Fibroblast of mammary gland (primary cell): ENCODE measurements around the gene DHDH.

ENCODE experiments used
- DNase-seq: peaks from one replicate; pipeline ENCODE4 v3.0.0-alpha.2; 2010; ENCODE audit warnings: low read depth
- H3K4me3 ChIP-seq: 2 replicates; pipeline ENCODE4 v1.5.1; 2011; ENCODE audit warnings: low read depth, mild to moderate bottlenecking, low read length, moderate library complexity; ENCODE audit not compliant: control insufficient read depth
- TF ChIP-seq, protein P1 (sequence below): conservative IDR thresholded peaks from 2 replicates; pipeline ENCODE4 v1.5.1; 2011; ENCODE audit warnings: low read depth, low read length, inconsistent platforms; ENCODE audit not compliant: control insufficient read depth, insufficient read depth

Gene DHDH

GRCh38 chr19:48991011-48991609 is 57.6 kb downstream of the DHDH start:
- DNase-seq: no peak
- no peak overlapping the region for H3K4me3 ChIP-seq
- TF ChIP-seq, protein P1, sequence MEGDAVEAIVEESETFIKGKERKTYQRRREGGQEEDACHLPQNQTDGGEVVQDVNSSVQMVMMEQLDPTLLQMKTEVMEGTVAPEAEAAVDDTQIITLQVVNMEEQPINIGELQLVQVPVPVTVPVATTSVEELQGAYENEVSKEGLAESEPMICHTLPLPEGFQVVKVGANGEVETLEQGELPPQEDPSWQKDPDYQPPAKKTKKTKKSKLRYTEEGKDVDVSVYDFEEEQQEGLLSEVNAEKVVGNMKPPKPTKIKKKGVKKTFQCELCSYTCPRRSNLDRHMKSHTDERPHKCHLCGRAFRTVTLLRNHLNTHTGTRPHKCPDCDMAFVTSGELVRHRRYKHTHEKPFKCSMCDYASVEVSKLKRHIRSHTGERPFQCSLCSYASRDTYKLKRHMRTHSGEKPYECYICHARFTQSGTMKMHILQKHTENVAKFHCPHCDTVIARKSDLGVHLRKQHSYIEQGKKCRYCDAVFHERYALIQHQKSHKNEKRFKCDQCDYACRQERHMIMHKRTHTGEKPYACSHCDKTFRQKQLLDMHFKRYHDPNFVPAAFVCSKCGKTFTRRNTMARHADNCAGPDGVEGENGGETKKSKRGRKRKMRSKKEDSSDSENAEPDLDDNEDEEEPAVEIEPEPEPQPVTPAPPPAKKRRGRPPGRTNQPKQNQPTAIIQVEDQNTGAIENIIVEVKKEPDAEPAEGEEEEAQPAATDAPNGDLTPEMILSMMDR: no peak

DNA sequence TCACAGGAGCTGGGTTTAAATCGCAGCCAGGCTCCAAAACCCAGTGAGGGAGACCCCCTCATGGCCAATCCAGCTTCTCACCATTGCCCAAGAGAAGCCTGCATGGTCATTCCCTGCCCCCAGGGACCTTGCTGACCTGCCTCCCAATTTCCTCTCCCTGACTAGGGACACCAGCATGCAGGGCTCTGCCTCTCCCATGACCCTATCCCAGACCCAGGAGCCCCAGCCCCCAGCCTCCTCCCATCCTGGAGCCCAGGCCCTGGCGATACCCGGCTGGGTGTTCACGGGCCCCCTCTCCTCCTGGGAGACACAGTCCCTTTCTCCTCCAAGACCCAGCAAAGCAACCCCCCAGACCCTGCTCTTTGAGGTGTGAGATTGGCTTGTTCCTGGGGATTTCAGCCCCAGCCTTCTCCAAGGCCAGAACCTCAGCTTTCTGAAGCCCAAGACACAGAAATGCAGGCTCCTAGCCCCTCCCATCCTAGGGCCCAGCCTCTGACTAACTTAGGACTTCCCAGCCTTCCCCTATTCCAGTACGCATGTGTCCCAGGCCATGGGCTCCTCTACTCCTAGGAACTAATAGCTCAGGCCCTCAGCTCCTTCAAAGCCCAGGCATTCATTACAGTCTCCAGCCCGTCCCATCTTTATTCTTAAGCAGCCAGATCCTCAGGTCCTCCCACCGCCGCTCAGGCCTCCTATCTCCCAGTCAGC is 58.5 kb downstream of the DHDH start:
- TF ChIP-seq, protein P1: no peak
- DNase-seq: peak; percentile 80
- H3K4me3 ChIP-seq: peak overlapping the region; percentile 95

- H3K4me3 ChIP-seq: peak overlapping the region; percentile 95
- TF ChIP-seq, protein P1: no peak
- DNase-seq: no peak
Measured at GRCh38 chr19:48992581-48993174, 59.2 kb downstream of the DHDH start.

- peak; percentile 99 for DNase-seq
- TF ChIP-seq, protein P1: peak; percentile 68
Measured at GRCh38 chr19:48993175-48994034, 59.9 kb downstream of the DHDH start, which contains the start of the genes GYS1 and RUVBL2. Gene GYS1, minus strand, starts transcription at chr19:48993309. Its CDS starts 197 bp downstream, at chr19:48993112. Gene RUVBL2, plus strand, starts transcription at chr19:48993887. Its CDS starts 25 bp downstream, at chr19:48993912.

GRCh38 chr19:48994035-48994386 is 60.5 kb downstream of the DHDH start:
- TF ChIP-seq, protein P1: no peak
- DNase-seq: no peak
- H3K4me3 ChIP-seq: peak overlapping the region; percentile 95

More at GRCh38 chr19:48993175-48994034, 59.9 kb downstream of the DHDH start, which contains the start of the genes GYS1 and RUVBL2:
- H3K4me3 ChIP-seq: peak within 1 kb of the TSS; percentile 95
